GM12878 (cell line): ENCODE results near the gene INO80E. TPM values are rescaled to one million over a fixed set of nuclear protein-coding genes. Genes with fewer than 3 reads are reported as not detected.

Source experiments
- ATAC-seq: fragments of 200-7000 bp; cut with Tn5 transposase; 3 replicates; pipeline ENCODE4 v1.9.1; 2020; ENCODE audit warnings: mild to moderate bottlenecking, moderate library complexity
- BruUV-seq: library from RNA; stranded (reverse); fragments of 400-500 nt; replicated peaks from 2 replicates; lab custom pipeline; 2021; lab: Mats Ljungman, UMichigan
- CTCF ChIA-PET: fragments of 300-600 bp; sonication (Branson Sonifier 250); formaldehyde crosslinking; extraction: SDS; loops from one replicate; lab custom pipeline; 2021; ENCODE audit warnings: inconsistent platforms; lab: Yijun Ruan, JAX
- POLR2A ChIA-PET: fragments of 350-600 bp; formaldehyde crosslinking; extraction: SDS; loops from one replicate; lab custom pipeline; 2021; ENCODE audit warnings: inconsistent platforms; lab: Charles Lee
- RAD21 ChIA-PET: fragments of 300-600 bp; sonication (Branson Sonifier 250); formaldehyde crosslinking; loops from one replicate; lab custom pipeline; 2023; ENCODE audit warnings: antibody characterized with exemption; ENCODE audit not compliant: unreplicated experiment; lab: Charles Lee
- SMC1A ChIA-PET: fragments of 300-600 bp; sonication (Branson Sonifier 250); formaldehyde crosslinking; loops from one replicate; lab custom pipeline; 2023; ENCODE audit not compliant: unreplicated experiment, uncharacterized antibody; lab: Charles Lee
- DNase-seq: peaks from one replicate; pipeline ENCODE4 v3.0.0-alpha.2; 2011; ENCODE audit warnings: low read depth, low spot score
- FAIRE-seq: peaks from 3 replicates; lab custom pipeline; 2011; peaks lifted over from hg19 to GRCh38; lab: Jason Lieb, UNC
- H2AFZ ChIP-seq: 2 replicates; pipeline ENCODE4 v1.6.0; 2011; ENCODE audit warnings: low read depth, low read length, control low read depth; ENCODE audit not compliant: control insufficient read depth
- H3K27ac ChIP-seq: 2 replicates; pipeline ENCODE4 v1.5.1; 2011; ENCODE audit warnings: control low read depth; ENCODE audit not compliant: control insufficient read depth, insufficient read depth
- H3K27me3 ChIP-seq, 2 experiments: replicated peaks in 1 of 2; 2 replicates each; pipeline versions ENCODE4 v1.6.0 to v1.6.1; 2011; ENCODE audit warnings: low read length in 1 of 2; ENCODE audit not compliant: control insufficient read depth in 2 of 2, insufficient read depth in 2 of 2
- H3K36me3 ChIP-seq, 2 experiments: 2 replicates each; pipeline ENCODE4 v1.5.1; 2011; ENCODE audit warnings: low read length in 1 of 2; ENCODE audit not compliant: control insufficient read depth in 2 of 2, insufficient read depth in 2 of 2
- H3K4me1 ChIP-seq: 2 replicates; pipeline ENCODE4 v1.6.1; 2011; ENCODE audit warnings: mild to moderate bottlenecking, low read length, moderate library complexity, mixed read lengths; ENCODE audit not compliant: control insufficient read depth, insufficient read depth
- H3K4me2 ChIP-seq: 2 replicates; pipeline ENCODE4 v1.6.0; 2011; ENCODE audit warnings: control low read depth; ENCODE audit not compliant: control insufficient read depth, insufficient read depth
- H3K4me3 ChIP-seq: fragments of 200-600 bp; sonication (generic); 2 replicates; pipeline ENCODE4 v1.5.1; 2016
- H3K79me2 ChIP-seq: 2 replicates; pipeline ENCODE4 v1.6.0; 2011; ENCODE audit warnings: low read length; ENCODE audit not compliant: control insufficient read depth, insufficient read depth
- H3K9ac ChIP-seq: 2 replicates; pipeline ENCODE4 v1.8.0; 2011; ENCODE audit warnings: low read length, control low read depth, mixed read lengths; ENCODE audit not compliant: control insufficient read depth, insufficient read depth
- H3K9me3 ChIP-seq: replicated peaks from 3 replicates; pipeline ENCODE4 v1.5.1; 2011; ENCODE audit warnings: mild to moderate bottlenecking, low read length; ENCODE audit not compliant: control insufficient read depth, insufficient read depth
- H4K20me1 ChIP-seq: 2 replicates; pipeline ENCODE4 v1.6.0; 2011; ENCODE audit not compliant: control insufficient read depth, insufficient read depth
- SIX5 ChIP-seq: IDR thresholded peaks from 2 replicates; pipeline ENCODE4 v1.6.1; 2011; ENCODE audit warnings: mild to moderate bottlenecking, low read depth, low read length, moderate library complexity; ENCODE audit not compliant: severe bottlenecking
- WGBS: methylation state at CpG from one replicate; pipeline ENCODE4 v1.1.6; 2016; ENCODE audit warnings: low lambda C conversion rate; ENCODE audit not compliant: insufficient replicate concordance, insufficient coverage; ENCODE audit errors: missing lambda C conversion rate; 5-methylcytosine and 5-hydroxymethylcytosine counted together
- in situ Hi-C: fragments of 300-500 bp; cut with MboI; formaldehyde crosslinking; loops from 9 replicates; pipeline ENCODE4 v1.14.3; 2018; ENCODE audit warnings: mixed read lengths
- intact Hi-C: fragments of 100-400 bp; cut with micrococcal nuclease; formaldehyde crosslinking; loops from one replicate; pipeline ENCODE4 v1.14.2; 2022; ENCODE audit not compliant: unreplicated experiment
- polyA plus RNA-seq, 11 experiments: library from polyadenylated mRNA; depleted of rRNA in 4 of 11; unstranded in 6 of 11; stranded (reverse) in 5 of 11; fragments of >200 nt; fragmentation: Nextera tagmentation in 4 of 11; fragmentation: Illumina TruSeq in 1 of 11; extraction: Ambion mirVana in 4 of 11; extraction: Trizol in 1 of 11; gene quantifications; 1 replicate in 1 of 11; 2 replicates in 10 of 11; pipeline versions ENCODE4 v1.2.1 to v1.2.3, GENCODE V29; 2011 to 2016; ENCODE audit warnings: inconsistent platforms in 2 of 11, missing spikeins in 2 of 11, low read depth in 1 of 11
- total RNA-seq, 4 experiments: library from RNA; depleted of rRNA in 3 of 4; stranded (reverse); fragments of >200 nt in 3 of 4; fragmentation: Illumina TruSeq in 1 of 4; extraction: Trizol in 1 of 4; gene quantifications; 2 replicates each; pipeline versions ENCODE4 v1.2.1 to v1.2.3, GENCODE V29; 2013 to 2021
- TF ChIP-seq, protein P1 (sequence below), 3 experiments: IDR thresholded peaks in 2 of 3; conservative IDR thresholded peaks in 1 of 3; 2 replicates each; pipeline ENCODE4 v1.5.1; 2011; ENCODE audit warnings: low read depth in 3 of 3, low read length in 3 of 3, mild to moderate bottlenecking in 3 of 3, control low read depth in 2 of 3, moderate library complexity in 2 of 3, inconsistent platforms in 1 of 3, mixed read lengths in 1 of 3; ENCODE audit not compliant: control insufficient read depth in 2 of 3, insufficient read depth in 1 of 3; ENCODE audit errors: extremely low read depth in 1 of 3
- TF ChIP-seq, protein P2 (sequence below): fragments of 450-650 bp; IDR thresholded peaks from 2 replicates; pipeline ENCODE4 v1.6.1; 2017; ENCODE audit warnings: mild to moderate bottlenecking, moderate library complexity

Gene INO80E
- total and polyA plus RNA-seq, 10 of the 15 experiments (the other 5 are each of a cell fraction or from before 2014, with no cell fraction given), result 0.39 to 74.0 (median 33.0) TPM

DNA sequence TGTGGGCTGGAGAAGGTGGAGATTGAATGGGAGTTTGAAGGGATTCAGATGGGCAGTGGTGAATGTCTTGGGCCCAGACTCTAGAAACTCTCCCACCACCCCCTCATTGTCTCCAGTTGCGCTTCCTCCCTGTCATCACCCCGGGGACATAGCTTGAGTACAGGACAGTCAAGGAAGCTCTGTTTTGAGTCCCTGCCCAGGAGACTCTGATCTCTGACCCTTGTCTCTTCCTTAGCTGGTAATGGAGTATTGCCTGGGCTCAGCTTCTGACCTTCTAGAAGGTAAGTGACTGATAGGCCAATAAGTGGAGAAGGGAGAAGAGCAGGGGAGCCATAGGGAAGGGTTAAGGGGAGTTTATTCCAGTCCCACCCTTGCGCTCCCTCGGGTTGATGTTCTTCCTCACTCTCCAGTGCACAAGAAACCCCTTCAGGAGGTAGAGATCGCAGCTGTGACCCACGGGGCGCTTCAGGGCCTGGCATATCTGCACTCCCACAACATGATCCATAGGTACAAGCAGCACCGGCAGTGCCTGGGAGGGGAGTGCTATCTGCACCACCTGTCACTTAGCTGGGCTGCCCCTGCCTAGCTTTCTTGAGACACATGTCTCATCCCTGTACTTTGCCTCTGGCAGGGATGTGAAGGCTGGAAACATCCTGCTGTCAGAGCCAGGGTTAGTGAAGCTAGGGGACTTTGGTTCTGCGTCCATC lies 17.3 kb upstream of the INO80E start:
- no peak overlapping the region for H3K4me2 ChIP-seq
- no peak overlapping the region for H3K27ac ChIP-seq
- SMC1A ChIA-PET, result no interaction called here
- DNase-seq (no peak), ATAC-seq (no peak), FAIRE-seq (no peak)
- WGBS, result 88% methylated on average over 9 of the region's 9 CpGs
- RAD21 ChIA-PET, result interaction anchor here (1.2 kb wide), 1 partner anchor 289 kb away, joined by 3 read pairs; no protein-coding TSS in a partner anchor
- H3K9me3 ChIP-seq, result no peaks in the 10 kb centered on the region
- TF ChIP-seq, protein P1, sequence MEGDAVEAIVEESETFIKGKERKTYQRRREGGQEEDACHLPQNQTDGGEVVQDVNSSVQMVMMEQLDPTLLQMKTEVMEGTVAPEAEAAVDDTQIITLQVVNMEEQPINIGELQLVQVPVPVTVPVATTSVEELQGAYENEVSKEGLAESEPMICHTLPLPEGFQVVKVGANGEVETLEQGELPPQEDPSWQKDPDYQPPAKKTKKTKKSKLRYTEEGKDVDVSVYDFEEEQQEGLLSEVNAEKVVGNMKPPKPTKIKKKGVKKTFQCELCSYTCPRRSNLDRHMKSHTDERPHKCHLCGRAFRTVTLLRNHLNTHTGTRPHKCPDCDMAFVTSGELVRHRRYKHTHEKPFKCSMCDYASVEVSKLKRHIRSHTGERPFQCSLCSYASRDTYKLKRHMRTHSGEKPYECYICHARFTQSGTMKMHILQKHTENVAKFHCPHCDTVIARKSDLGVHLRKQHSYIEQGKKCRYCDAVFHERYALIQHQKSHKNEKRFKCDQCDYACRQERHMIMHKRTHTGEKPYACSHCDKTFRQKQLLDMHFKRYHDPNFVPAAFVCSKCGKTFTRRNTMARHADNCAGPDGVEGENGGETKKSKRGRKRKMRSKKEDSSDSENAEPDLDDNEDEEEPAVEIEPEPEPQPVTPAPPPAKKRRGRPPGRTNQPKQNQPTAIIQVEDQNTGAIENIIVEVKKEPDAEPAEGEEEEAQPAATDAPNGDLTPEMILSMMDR (IDR thresholded peaks at IDR 0.05 in 2 of 3, conservative IDR thresholded peaks at IDR 0.05 in 1 of 3; ENCODE audit: control insufficient read depth in 2 of 3, extremely low read depth in 1 of 3, insufficient read depth in 1 of 3, low read depth in 3 of 3, low read length in 3 of 3), result no peak
- TF ChIP-seq, protein P2, sequence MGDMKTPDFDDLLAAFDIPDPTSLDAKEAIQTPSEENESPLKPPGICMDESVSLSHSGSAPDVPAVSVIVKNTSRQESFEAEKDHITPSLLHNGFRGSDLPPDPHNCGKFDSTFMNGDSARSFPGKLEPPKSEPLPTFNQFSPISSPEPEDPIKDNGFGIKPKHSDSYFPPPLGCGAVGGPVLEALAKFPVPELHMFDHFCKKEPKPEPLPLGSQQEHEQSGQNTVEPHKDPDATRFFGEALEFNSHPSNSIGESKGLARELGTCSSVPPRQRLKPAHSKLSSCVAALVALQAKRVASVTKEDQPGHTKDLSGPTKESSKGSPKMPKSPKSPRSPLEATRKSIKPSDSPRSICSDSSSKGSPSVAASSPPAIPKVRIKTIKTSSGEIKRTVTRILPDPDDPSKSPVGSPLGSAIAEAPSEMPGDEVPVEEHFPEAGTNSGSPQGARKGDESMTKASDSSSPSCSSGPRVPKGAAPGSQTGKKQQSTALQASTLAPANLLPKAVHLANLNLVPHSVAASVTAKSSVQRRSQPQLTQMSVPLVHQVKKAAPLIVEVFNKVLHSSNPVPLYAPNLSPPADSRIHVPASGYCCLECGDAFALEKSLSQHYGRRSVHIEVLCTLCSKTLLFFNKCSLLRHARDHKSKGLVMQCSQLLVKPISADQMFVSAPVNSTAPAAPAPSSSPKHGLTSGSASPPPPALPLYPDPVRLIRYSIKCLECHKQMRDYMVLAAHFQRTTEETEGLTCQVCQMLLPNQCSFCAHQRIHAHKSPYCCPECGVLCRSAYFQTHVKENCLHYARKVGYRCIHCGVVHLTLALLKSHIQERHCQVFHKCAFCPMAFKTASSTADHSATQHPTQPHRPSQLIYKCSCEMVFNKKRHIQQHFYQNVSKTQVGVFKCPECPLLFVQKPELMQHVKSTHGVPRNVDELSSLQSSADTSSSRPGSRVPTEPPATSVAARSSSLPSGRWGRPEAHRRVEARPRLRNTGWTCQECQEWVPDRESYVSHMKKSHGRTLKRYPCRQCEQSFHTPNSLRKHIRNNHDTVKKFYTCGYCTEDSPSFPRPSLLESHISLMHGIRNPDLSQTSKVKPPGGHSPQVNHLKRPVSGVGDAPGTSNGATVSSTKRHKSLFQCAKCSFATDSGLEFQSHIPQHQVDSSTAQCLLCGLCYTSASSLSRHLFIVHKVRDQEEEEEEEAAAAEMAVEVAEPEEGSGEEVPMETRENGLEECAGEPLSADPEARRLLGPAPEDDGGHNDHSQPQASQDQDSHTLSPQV, result no peak
- no peak for TF ChIP-seq SIX5
- H3K9ac ChIP-seq, result no peak overlapping the region
- intact Hi-C loops, result no loop called here
- POLR2A ChIA-PET, result interaction anchor here (1.4 kb wide), 1 partner anchor 52 kb away, joined by 9 read pairs; the partner anchor contains the start of gene KCTD13
- peaks cover 9% of the 10 kb centered on the region for H3K4me1 ChIP-seq
- H2AFZ ChIP-seq, result no peak overlapping the region
- no peaks in the 10 kb centered on the region for H4K20me1 ChIP-seq
- H3K36me3 ChIP-seq, result peaks cover 20 to 28% of the 10 kb centered on the region in 2 experiments
- BruUV-seq, result no TSS peak
- in situ Hi-C loops, result no loop called here
- H3K79me2 ChIP-seq, result peaks cover 36% of the 10 kb centered on the region
- CTCF ChIA-PET, result no interaction called here
- H3K4me3 ChIP-seq, result no peak overlapping the region
- H3K27me3 ChIP-seq, result no peaks in the 10 kb centered on the region
